ENCODE measurements around the gene SLC18A3.

- TF ChIP-seq POLR2A (IDR thresholded peaks at IDR 0.05) (no peak), CTCF (IDR thresholded peaks at IDR 0.05) (no peak), POLR2AphosphoS5 (IDR thresholded peaks at IDR 0.05) (no peak)
These were observed 5.1 kb downstream of the SLC18A3 start for GRCh38 chr10:49615213-49615612.

Data from breast epithelium (tissue), 3 donors.